Fibroblast of lung (primary cell): Measurements from ENCODE around the gene INPP4A.

Experiments
- CTCF ChIP-seq, 2 donors: IDR thresholded peaks in 1 of 2; conservative IDR thresholded peaks in 1 of 2; 1 replicate in 1 of 2; 2 replicates in 1 of 2; pipeline ENCODE4 v1.5.1; 2011 to 2012; ENCODE audit warnings: low read length in 2 of 2, control low read depth in 1 of 2, inconsistent platforms in 1 of 2, low read depth in 1 of 2, mild to moderate bottlenecking in 1 of 2
- EZH2 ChIP-seq: IDR thresholded peaks from 2 replicates; pipeline ENCODE4 v1.5.1; 2012; ENCODE audit warnings: low read length, control low read depth, mild to moderate bottlenecking; ENCODE audit errors: missing control alignments

GRCh38 chr2:98496750-98497493, 52.3 kb downstream of the INPP4A start:
- TF ChIP-seq CTCF (conservative IDR thresholded peaks at IDR 0.05 in 1 of 2, IDR thresholded peaks at IDR 0.05 in 1 of 2; ENCODE audit: low read depth in 1 of 2, low read length in 2 of 2) (no peak), EZH2 (no peak)
